H9 (cell line): ENCODE data around the gene PCGF2. TPM values are rescaled to one million over a fixed set of nuclear protein-coding genes. Genes with fewer than 3 reads are reported as not detected.

ENCODE experiments used
- DNase-seq: peaks from one replicate; pipeline ENCODE4 v3.0.0-alpha.2; 2017
- H2AFZ ChIP-seq: one replicate; pipeline ENCODE4 v1.6.1; 2013; ENCODE audit warnings: mild to moderate bottlenecking, low read length, control low read depth, moderate library complexity
- H2AK5ac ChIP-seq: 2 replicates; pipeline ENCODE4 v1.6.1; 2013; ENCODE audit warnings: low read length, control low read depth, mixed read lengths; ENCODE audit not compliant: insufficient read length
- H2BK120ac ChIP-seq: one replicate; pipeline ENCODE4 v1.6.1; 2013; ENCODE audit warnings: low read depth, mild to moderate bottlenecking, low read length, control low read depth, inconsistent platforms; ENCODE audit not compliant: poor library complexity, severe bottlenecking
- H2BK12ac ChIP-seq: 2 replicates; pipeline ENCODE4 v1.6.1; 2013; ENCODE audit warnings: low read length, control low read depth, mixed read lengths, low read depth; ENCODE audit not compliant: insufficient read length
- H2BK15ac ChIP-seq: 2 replicates; pipeline ENCODE4 v1.6.1; 2013; ENCODE audit warnings: low read depth, low read length, control low read depth
- H2BK20ac ChIP-seq: one replicate; pipeline ENCODE4 v1.6.1; 2013; ENCODE audit warnings: low read depth, mild to moderate bottlenecking, low read length, control low read depth, inconsistent platforms; ENCODE audit not compliant: poor library complexity, severe bottlenecking
- H2BK5ac ChIP-seq: 2 replicates; pipeline ENCODE4 v1.6.1; 2013; ENCODE audit warnings: low read length, control low read depth, mixed read lengths; ENCODE audit not compliant: insufficient read length
- H3K14ac ChIP-seq: 2 replicates; pipeline ENCODE4 v1.6.1; 2013; ENCODE audit warnings: low read length, control low read depth; ENCODE audit not compliant: insufficient read depth
- H3K18ac ChIP-seq: 2 replicates; pipeline ENCODE4 v1.6.1; 2013; ENCODE audit warnings: low read depth, mild to moderate bottlenecking, mixed read lengths, low read length, control low read depth; ENCODE audit not compliant: insufficient read length
- H3K23ac ChIP-seq: 2 replicates; pipeline ENCODE4 v1.6.1; 2013; ENCODE audit warnings: low read length, control low read depth, mixed read lengths, low read depth; ENCODE audit not compliant: insufficient read length
- H3K23me2 ChIP-seq: 2 replicates; pipeline ENCODE4 v1.6.1; 2013; ENCODE audit warnings: low read depth, mild to moderate bottlenecking, mixed read lengths, low read length, control low read depth; ENCODE audit not compliant: insufficient read length, poor library complexity, severe bottlenecking
- H3K27ac ChIP-seq: 2 replicates; pipeline ENCODE4 v1.5.1; 2013; ENCODE audit warnings: low read length, control low read depth, mixed read lengths, low read depth; ENCODE audit not compliant: insufficient read length
- H3K27me3 ChIP-seq: 2 replicates; pipeline ENCODE4 v1.6.1; 2013; ENCODE audit warnings: low read length, control low read depth, inconsistent platforms; ENCODE audit not compliant: insufficient read depth
- H3K4ac ChIP-seq: 2 replicates; pipeline ENCODE4 v1.6.1; 2013; ENCODE audit warnings: low read depth, mild to moderate bottlenecking, control low read depth, inconsistent platforms, low read length, moderate library complexity
- H3K4me1 ChIP-seq: 2 replicates; pipeline ENCODE4 v1.6.1; 2013; ENCODE audit warnings: low read length, control low read depth, inconsistent platforms; ENCODE audit not compliant: insufficient read depth
- H3K4me2 ChIP-seq: 2 replicates; pipeline ENCODE4 v1.6.1; 2013; ENCODE audit warnings: low read length, control low read depth, mixed read lengths; ENCODE audit not compliant: insufficient read length, insufficient read depth
- H3K56ac ChIP-seq: 2 replicates; pipeline ENCODE4 v1.6.1; 2013; ENCODE audit warnings: low read depth, mild to moderate bottlenecking, mixed read lengths, low read length, control low read depth; ENCODE audit not compliant: insufficient read length
- H3K79me1 ChIP-seq: 2 replicates; pipeline ENCODE4 v1.6.1; 2013; ENCODE audit warnings: low read depth, mild to moderate bottlenecking, moderate library complexity, low read length, control low read depth, inconsistent platforms; ENCODE audit not compliant: insufficient read depth, poor library complexity, severe bottlenecking
- H3K79me2 ChIP-seq: 2 replicates; pipeline ENCODE4 v1.6.1; 2013; ENCODE audit warnings: low read length, control low read depth, inconsistent platforms; ENCODE audit not compliant: insufficient read depth
- H3K9ac ChIP-seq: 2 replicates; pipeline ENCODE4 v1.6.1; 2013; ENCODE audit warnings: low read length, control low read depth, mixed read lengths; ENCODE audit not compliant: insufficient read length; ENCODE audit errors: extremely low read depth
- H3K9me3 ChIP-seq: one replicate; pipeline ENCODE4 v1.6.1; 2013; ENCODE audit warnings: low read depth, low read length, inconsistent platforms; ENCODE audit not compliant: control insufficient read depth
- H3T11ph ChIP-seq: one replicate; pipeline ENCODE4 v1.6.1; 2013; ENCODE audit warnings: mild to moderate bottlenecking, low read length, control low read depth, inconsistent platforms
- H4K20me1 ChIP-seq: one replicate; pipeline ENCODE4 v1.6.1; 2013; ENCODE audit not compliant: control insufficient read depth, insufficient read length, insufficient read depth
- H4K5ac ChIP-seq: 2 replicates; pipeline ENCODE4 v1.6.1; 2013; ENCODE audit warnings: low read depth, mild to moderate bottlenecking, mixed read lengths, low read length, control low read depth; ENCODE audit not compliant: insufficient read length
- H4K8ac ChIP-seq: replicated peaks from 2 replicates; pipeline ENCODE4 v1.6.1; 2013; ENCODE audit warnings: low read length, control low read depth, mixed read lengths, low read depth; ENCODE audit not compliant: insufficient read length
- H4K91ac ChIP-seq: 2 replicates; pipeline ENCODE4 v1.6.1; 2013; ENCODE audit warnings: low read depth, mild to moderate bottlenecking, moderate library complexity, mixed read lengths, low read length, control low read depth; ENCODE audit not compliant: insufficient read length
- H3K27ac Mint-ChIP-seq, 3 experiments: 2 replicates in 2 of 3; 3 replicates in 1 of 3; pipeline ENCODE4 v1.8.0; 2020 to 2021; ENCODE audit warnings: mixed read lengths in 3 of 3, mild to moderate bottlenecking in 1 of 3, moderate library complexity in 1 of 3
- H3K27me3 Mint-ChIP-seq: 2 replicates; pipeline ENCODE4 v1.8.0; 2021; ENCODE audit warnings: low read depth, mild to moderate bottlenecking, moderate library complexity, mixed read lengths
- H3K36me3 Mint-ChIP-seq, 3 experiments: 2 replicates in 2 of 3; 3 replicates in 1 of 3; pipeline ENCODE4 v1.8.0; 2020 to 2021; ENCODE audit warnings: low read depth in 3 of 3, mixed read lengths in 3 of 3; ENCODE audit not compliant: insufficient read depth in 1 of 3
- H3K4me1 Mint-ChIP-seq, 2 experiments: 2 replicates each; pipeline ENCODE4 v1.8.0; 2020; ENCODE audit warnings: mixed read lengths in 2 of 2
- H3K4me3 Mint-ChIP-seq, 2 experiments: 2 replicates in 1 of 2; 3 replicates in 1 of 2; pipeline ENCODE4 v1.8.0; 2020 to 2021; ENCODE audit warnings: mild to moderate bottlenecking in 2 of 2, mixed read lengths in 2 of 2, moderate library complexity in 1 of 2
- H3K9me3 Mint-ChIP-seq, 2 experiments: 2 replicates in 1 of 2; 3 replicates in 1 of 2; pipeline ENCODE4 v1.8.0; 2020; ENCODE audit warnings: mild to moderate bottlenecking in 2 of 2, mixed read lengths in 2 of 2, moderate library complexity in 1 of 2
- WGBS: extraction: QIAGEN DNeasy Blood & Tissue Kit; methylation state at CpG from one replicate; pipeline ENCODE4 v1.1.7; 2013; ENCODE audit warnings: missing lambda C conversion rate, low lambda C conversion rate, mixed read lengths; ENCODE audit not compliant: insufficient read length; ENCODE audit errors: extremely low coverage; 5-methylcytosine and 5-hydroxymethylcytosine counted together
- total RNA-seq: library from RNA; stranded (reverse); gene quantifications from 2 replicates; pipeline ENCODE4 v1.2.1, GENCODE V29; 2021
- TF ChIP-seq, protein P1 (sequence below): fragments of 200-600 bp; sonication (generic); conservative IDR thresholded peaks from 3 replicates; pipeline ENCODE4 v1.8.0; 2021; ENCODE audit warnings: antibody characterized with exemption, mild to moderate bottlenecking

Gene PCGF2
- total RNA-seq, 1 experiment from 2014 or later, result 106 TPM

DNA sequence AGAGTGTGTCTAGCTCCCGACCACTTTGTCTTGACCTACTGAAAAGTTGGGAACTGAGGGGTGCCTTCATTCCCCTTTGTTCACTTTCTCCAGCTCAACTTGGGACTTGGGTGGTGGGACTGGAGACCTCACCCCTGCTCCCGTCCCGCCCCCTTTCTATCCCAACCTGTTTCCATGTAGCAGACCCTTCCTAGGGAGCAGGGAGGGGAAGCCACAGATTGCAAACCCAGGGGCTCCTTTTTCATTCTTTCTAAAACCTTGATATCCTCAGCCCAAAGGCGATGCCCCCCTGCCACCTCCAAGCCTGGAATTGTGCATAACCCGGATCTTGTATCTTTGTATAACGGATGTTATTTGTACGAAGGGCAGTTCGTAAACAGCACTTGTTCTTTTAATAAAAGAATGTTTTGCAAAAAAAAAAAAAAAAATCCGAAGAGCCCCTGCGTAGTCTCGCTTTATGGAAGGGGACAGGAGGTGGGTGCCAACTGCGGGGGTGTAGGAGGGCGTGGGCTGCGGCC, 18.7 kb downstream of the PCGF2 start:
- no peak overlapping the region for H3K9ac ChIP-seq
- peaks cover 32% of the 10 kb centered on the region for H3K27me3 Mint-ChIP-seq
- no CpG with 5 or more reads among the region's 14 CpGs for WGBS

More for the DNA sequence above, 18.7 kb downstream of the PCGF2 start:
- Histone ChIP-seq H3K27me3 (peaks cover 5% of the 10 kb centered on the region; the same call in 1 of the 2 replicates), H2BK12ac (no peak overlapping the region), H3K56ac (no peak overlapping the region), H2BK15ac (no peak overlapping the region), H4K5ac (no peak overlapping the region), H3K14ac (no peak overlapping the region; the same call in 1 of the 2 replicates), H3K23me2 (peaks cover 5% of the 10 kb centered on the region), H2BK5ac (no peak overlapping the region), H3K4me2 (peak overlapping the region; percentile 23), H3T11ph (no peak overlapping the region), H3K4me1 (peaks cover 2% of the 10 kb centered on the region; the same call in 1 of the 2 replicates), H3K9me3 (no peaks in the 10 kb centered on the region), H3K23ac (no peak overlapping the region), H4K20me1 (no peaks in the 10 kb centered on the region), H3K79me2 (no peaks in the 10 kb centered on the region), H2BK20ac (no peak overlapping the region), H4K91ac (no peak overlapping the region), H4K8ac (no peak overlapping the region), H2BK120ac (no peak overlapping the region), H2AFZ (no peak overlapping the region), H3K27ac (no peak overlapping the region), H3K4ac (no peak overlapping the region), H2AK5ac (no peak overlapping the region), H3K18ac (no peak overlapping the region), H3K79me1 (no peaks in the 10 kb centered on the region)
- no peak for DNase-seq
- Mint-ChIP-seq H3K9me3 (no peaks in the 10 kb centered on the region; a peak in 1 of 5 replicates), H3K36me3 (peaks cover 3 to 22% (median 19%) of the 10 kb centered on the region in 3 experiments; a peak in 6 of 7 replicates), H3K4me1 (peaks cover 18 to 35% of the 10 kb centered on the region in 2 experiments), H3K4me3 (peak overlapping the region; percentile 63 to 76), H3K27ac (no peak overlapping the region)
- TF ChIP-seq, protein P1, sequence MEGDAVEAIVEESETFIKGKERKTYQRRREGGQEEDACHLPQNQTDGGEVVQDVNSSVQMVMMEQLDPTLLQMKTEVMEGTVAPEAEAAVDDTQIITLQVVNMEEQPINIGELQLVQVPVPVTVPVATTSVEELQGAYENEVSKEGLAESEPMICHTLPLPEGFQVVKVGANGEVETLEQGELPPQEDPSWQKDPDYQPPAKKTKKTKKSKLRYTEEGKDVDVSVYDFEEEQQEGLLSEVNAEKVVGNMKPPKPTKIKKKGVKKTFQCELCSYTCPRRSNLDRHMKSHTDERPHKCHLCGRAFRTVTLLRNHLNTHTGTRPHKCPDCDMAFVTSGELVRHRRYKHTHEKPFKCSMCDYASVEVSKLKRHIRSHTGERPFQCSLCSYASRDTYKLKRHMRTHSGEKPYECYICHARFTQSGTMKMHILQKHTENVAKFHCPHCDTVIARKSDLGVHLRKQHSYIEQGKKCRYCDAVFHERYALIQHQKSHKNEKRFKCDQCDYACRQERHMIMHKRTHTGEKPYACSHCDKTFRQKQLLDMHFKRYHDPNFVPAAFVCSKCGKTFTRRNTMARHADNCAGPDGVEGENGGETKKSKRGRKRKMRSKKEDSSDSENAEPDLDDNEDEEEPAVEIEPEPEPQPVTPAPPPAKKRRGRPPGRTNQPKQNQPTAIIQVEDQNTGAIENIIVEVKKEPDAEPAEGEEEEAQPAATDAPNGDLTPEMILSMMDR, result no peak
